K562 (cell line): Measurements from ENCODE around the gene CDK4. TPM values are rescaled to one million over a fixed set of nuclear protein-coding genes. Genes with fewer than 3 reads are reported as not detected.

Experiments used
- ATAC-seq: fragments of 200-7000 bp; cut with Tn5 transposase; 3 replicates; pipeline ENCODE4 v1.9.1; 2020; ENCODE audit warnings: moderate library complexity
- BruUV-seq: library from RNA; stranded (reverse); fragments of 400-500 nt; replicated peaks from 2 replicates; lab custom pipeline; 2021; lab: Mats Ljungman, UMichigan
- CTCF ChIA-PET: fragments of 300-600 bp; formaldehyde crosslinking; extraction: SDS; loops from one replicate; lab custom pipeline; 2021; ENCODE audit warnings: low intra/inter-chr PET ratio; lab: Yijun Ruan, JAX
- POLR2A ChIA-PET: fragments of 300-600, 350-650 bp; sonication (Branson Sonifier 250); formaldehyde crosslinking; extraction: SDS; loops from one replicate; lab custom pipeline; 2021; ENCODE audit warnings: antibody characterized with exemption, inconsistent platforms; lab: Yijun Ruan, JAX
- DNase-seq, 4 experiments: peaks; one replicate each; pipeline versions ENCODE4 v3.0.0 to v3.0.0-alpha.2; 2011 to 2018; ENCODE audit warnings: low spot score in 3 of 4, mixed read lengths in 3 of 4; ENCODE audit errors: extremely low read depth in 1 of 4
- FAIRE-seq: peaks from 2 replicates; lab custom pipeline; 2011; peaks lifted over from hg19 to GRCh38; lab: Jason Lieb, UNC
- H2AFZ ChIP-seq: 2 replicates; pipeline ENCODE4 v1.6.0; 2011; ENCODE audit warnings: low read depth, low read length, control low read depth, inconsistent platforms
- H3K27ac ChIP-seq: fragments of 200-600 bp; 3 replicates; pipeline ENCODE4 v1.8.0; 2011; ENCODE audit warnings: low read depth, mild to moderate bottlenecking, control low read depth, inconsistent platforms, low read length, moderate library complexity, mixed read lengths; ENCODE audit errors: extremely low read depth
- H3K27me3 ChIP-seq, 2 experiments: fragments of 300-600 bp in 1 of 2; 2 replicates in 1 of 2; 3 replicates in 1 of 2; pipeline versions ENCODE4 v1.6.0 to v1.8.0; 2011; ENCODE audit warnings: inconsistent platforms in 2 of 2, low read length in 2 of 2, mild to moderate bottlenecking in 1 of 2, mixed read lengths in 1 of 2, moderate library complexity in 1 of 2; ENCODE audit not compliant: control insufficient read depth in 2 of 2, insufficient read depth in 2 of 2
- H3K36me3 ChIP-seq: fragments of 300-600 bp; 3 replicates; pipeline ENCODE4 v1.8.0; 2011; ENCODE audit warnings: mild to moderate bottlenecking, low read length, inconsistent platforms; ENCODE audit not compliant: control insufficient read depth, insufficient read depth
- H3K4me1 ChIP-seq, 2 experiments: fragments of 200-600 bp in 1 of 2; replicated peaks in 1 of 2; 2 replicates in 1 of 2; 3 replicates in 1 of 2; pipeline versions ENCODE4 v1.5.1 to v1.8.0; 2011; ENCODE audit warnings: inconsistent platforms in 2 of 2, low read length in 2 of 2, mild to moderate bottlenecking in 1 of 2, mixed read lengths in 1 of 2, moderate library complexity in 1 of 2; ENCODE audit not compliant: control insufficient read depth in 2 of 2, insufficient read depth in 2 of 2
- H3K4me2 ChIP-seq: 2 replicates; pipeline ENCODE4 v1.6.1; 2011; ENCODE audit warnings: low read length, control low read depth, inconsistent platforms, mixed read lengths; ENCODE audit not compliant: insufficient read depth
- H3K4me3 ChIP-seq: fragments of 200-600 bp; sonication (generic), shearing (Covaris generic); 2 replicates; pipeline ENCODE4 v1.5.1; 2016; ENCODE audit warnings: control low read depth, inconsistent platforms
- H3K79me2 ChIP-seq: fragments of 200-600 bp; 3 replicates; pipeline ENCODE4 v1.8.0; 2011; ENCODE audit warnings: low read length, inconsistent platforms; ENCODE audit not compliant: control insufficient read depth, insufficient read depth
- H3K9ac ChIP-seq, 2 experiments: 2 replicates each; pipeline versions ENCODE4 v1.6.0 to v1.6.1; 2011; ENCODE audit warnings: low read depth in 2 of 2, low read length in 2 of 2, control low read depth in 1 of 2, inconsistent platforms in 1 of 2, mild to moderate bottlenecking in 1 of 2, mixed read lengths in 1 of 2; ENCODE audit not compliant: insufficient read depth in 1 of 2
- H3K9me1 ChIP-seq: one replicate; pipeline ENCODE4 v1.6.0; 2011; ENCODE audit warnings: inconsistent platforms, mild to moderate bottlenecking, low read length, moderate library complexity; ENCODE audit not compliant: control insufficient read depth, insufficient read depth
- H3K9me3 ChIP-seq: replicated peaks from 2 replicates; pipeline ENCODE4 v1.5.1; 2011; ENCODE audit warnings: low read depth, low read length, inconsistent platforms; ENCODE audit not compliant: control insufficient read depth, insufficient read depth
- H4K20me1 ChIP-seq: replicated peaks from 2 replicates; pipeline ENCODE4 v1.6.1; 2011; ENCODE audit warnings: low read length, inconsistent platforms, mixed read lengths; ENCODE audit not compliant: control insufficient read depth, insufficient read depth
- ATF7 ChIP-seq: fragments of 450-650 bp; IDR thresholded peaks from 2 replicates; pipeline ENCODE4 v1.7.1; 2014; ENCODE audit warnings: mild to moderate bottlenecking, moderate library complexity
- DDX20 ChIP-seq: fragments of 450-650 bp; IDR thresholded peaks from 2 replicates; pipeline ENCODE4 v1.6.1; 2016; ENCODE audit warnings: missing genetic modification characterization, low read depth, mild to moderate bottlenecking, missing compliant biosample characterization, moderate library complexity
- FOXA3 ChIP-seq, 2 experiments: fragments of 450-650 bp in 1 of 2; sonication (generic) in 1 of 2; formaldehyde crosslinking; IDR thresholded peaks in 1 of 2; conservative IDR thresholded peaks in 1 of 2; 2 replicates each; pipeline versions ENCODE4 v1.4.0 to v1.8.0; 2020 to 2022; ENCODE audit warnings: mild to moderate bottlenecking in 2 of 2, missing genetic modification reagents in 1 of 2
- GABPB2 ChIP-seq: fragments of 250-450 bp; sonication (Bioruptor Pico); conservative IDR thresholded peaks from 2 replicates; pipeline ENCODE4 v1.5.1; 2021; ENCODE audit warnings: mild to moderate bottlenecking
- HDAC3 ChIP-seq: fragments of 450-650 bp; IDR thresholded peaks from 2 replicates; pipeline ENCODE4 v1.6.1; 2018; ENCODE audit warnings: borderline replicate concordance, mild to moderate bottlenecking, moderate library complexity; ENCODE audit not compliant: partially characterized antibody
- POLR2A ChIP-seq: fragments of 450-650 bp; conservative IDR thresholded peaks from 2 replicates; pipeline ENCODE4 v1.6.1; 2016
- SMARCC2 ChIP-seq: fragments of 450-650 bp; IDR thresholded peaks from 2 replicates; pipeline ENCODE4 v1.6.1; 2017; ENCODE audit warnings: antibody characterized with exemption, moderate library complexity, mild to moderate bottlenecking, low read depth
- SUPT5H ChIP-seq: fragments of 450-650 bp; IDR thresholded peaks from 2 replicates; pipeline ENCODE4 v1.6.1; 2016
- TEAD2 ChIP-seq: fragments of 450-650 bp; IDR thresholded peaks from 2 replicates; pipeline ENCODE4 v1.6.1; 2016; ENCODE audit warnings: missing genetic modification characterization, control low read depth, missing compliant biosample characterization
- ZNF707 ChIP-seq: fragments of 250-450 bp; sonication (Bioruptor Pico); conservative IDR thresholded peaks from 2 replicates; pipeline ENCODE4 v1.8.0; 2022; ENCODE audit warnings: inconsistent platforms, mild to moderate bottlenecking, moderate library complexity
- WGBS: fragments of 100-300 bp; shearing (Covaris generic); methylation state at CpG from one replicate; pipeline ENCODE4 v1.1.6; 2016; ENCODE audit warnings: low coverage, mixed read lengths; ENCODE audit not compliant: insufficient coverage; ENCODE audit errors: missing lambda C conversion rate; 5-methylcytosine and 5-hydroxymethylcytosine counted together
- in situ Hi-C: fragments of 300-500 bp; cut with MboI; formaldehyde crosslinking; loops from 4 replicates; pipeline ENCODE4 v1.15.0; 2018; ENCODE audit warnings: inconsistent platforms, mixed read lengths
- intact Hi-C: fragments of 100-400 bp; cut with micrococcal nuclease; formaldehyde crosslinking; loops from 2 replicates; pipeline ENCODE4 v1.14.2; 2022
- polyA plus RNA-seq, 8 experiments: library from polyadenylated mRNA; depleted of rRNA in 4 of 8; stranded (reverse) in 5 of 8; unstranded in 3 of 8; fragments of >200 nt; fragmentation: Nextera tagmentation in 2 of 8; fragmentation: Illumina TruSeq in 1 of 8; extraction: Ambion mirVana in 2 of 8; extraction: Trizol in 1 of 8; gene quantifications; 2 replicates each; pipeline versions ENCODE4 v1.2.1 to v1.2.3, GENCODE V29; 2011 to 2014; ENCODE audit warnings: inconsistent platforms in 1 of 8, missing spikeins in 1 of 8
- total RNA-seq, 7 experiments: library from RNA; depleted of rRNA in 6 of 7; stranded (reverse); fragments of >200 nt in 6 of 7; fragmentation: Illumina TruSeq in 2 of 7; extraction: Trizol in 2 of 7; gene quantifications; 2 replicates each; pipeline versions ENCODE4 v1.2.1 to v1.2.3, GENCODE V29; 2011 to 2021; ENCODE audit warnings: low replicate concordance in 1 of 7

The CDK4 gene
- total and polyA plus RNA-seq, 9 of the 15 experiments (the other 6 are each of a cell fraction or from before 2014, with no cell fraction given): 37.8 to 436 (median 238) TPM

GRCh38 chr12:57797933-57798332 is 45.8 kb upstream of the CDK4 start:
- H2AFZ ChIP-seq: no peak overlapping the region
- no peak for DNase-seq
- no peak overlapping the region for H3K4me3 ChIP-seq
- peaks cover 2 to 4% of the 10 kb centered on the region in 2 experiments; a peak in 2 of 5 replicates for H3K4me1 ChIP-seq
- no peak overlapping the region for H3K9ac ChIP-seq
- H4K20me1 ChIP-seq: no peaks in the 10 kb centered on the region
- POLR2A ChIA-PET: interaction anchor here (0.6 to 3.4 kb wide), 5 partner anchors 12 to 199 kb away, joined by 3 to 21 read pairs (median 4); partner anchors contain the start of gene CYP27B1
- no peaks in the 10 kb centered on the region for H3K9me1 ChIP-seq
- TF ChIP-seq ATF7 (peak; percentile 28; the same call in 1 of the 2 replicates), SMARCC2 (no peak), GABPB2 (CRISPR knock-in tag) (no peak), SUPT5H (0 out of 2 replicates have a peak, but pooled peaks have one; percentile 21), ZNF707 (CRISPR knock-in tag) (no peak), TEAD2 (tag) (no peak), POLR2A (0 out of 2 replicates have a peak, but pooled peaks have one; percentile 24), FOXA3 (CRISPR knock-in tag; conservative IDR thresholded peaks at IDR 0.05 in 1 of 2, IDR thresholded peaks at IDR 0.05 in 1 of 2) (no peak), HDAC3 (no peak), DDX20 (tag) (no peak)
- TF ChIP-seq, all 486 proteins: peak for 3
- CTCF ChIA-PET: no interaction called here
- WGBS: 100% methylated on average over 1 of the region's 1 CpG
- Histone ChIP-seq H3K79me2 (peaks cover 2% of the 10 kb centered on the region; the same call in 1 of the 3 replicates), H3K9me3 (no peaks in the 10 kb centered on the region), H3K27ac (no peak overlapping the region), H3K36me3 (peaks cover 67% of the 10 kb centered on the region), H3K4me2 (no peak overlapping the region), H3K27me3 (no peaks in the 10 kb centered on the region)
- ATAC-seq: no peak
- in situ Hi-C loops (no loop called here), intact Hi-C loops (no loop called here)
- FAIRE-seq: no peak
- no TSS peak for BruUV-seq
